Measurements from ENCODE around the gene POLE.

The POLE gene

GRCh38 chr12:132629330-132629729 lies 57.8 kb downstream of the POLE start:
- DNase-seq (ENCODE audit: low read depth in 2 of 2), result no peak

- no peak for DNase-seq (ENCODE audit: low read depth in 2 of 2)
These were observed 61.3 kb downstream of the POLE start for GRCh38 chr12:132625731-132626430.

GRCh38 chr12:132624910-132625630 lies 62.1 kb downstream of the POLE start:
- no peak for DNase-seq (ENCODE audit: low read depth in 2 of 2)

GRCh38 chr12:132624186-132624855 lies 62.8 kb downstream of the POLE start:
- no peak for DNase-seq (ENCODE audit: low read depth in 2 of 2)

GRCh38 chr12:132623072-132623869 lies 63.9 kb downstream of the POLE start:
- no peak for DNase-seq (ENCODE audit: low read depth in 2 of 2)

GRCh38 chr12:132622437-132623071 lies 64.6 kb downstream of the POLE start:
- no peak for DNase-seq (ENCODE audit: low read depth in 2 of 2)

GRCh38 chr12:132621657-132622435 lies 65.3 kb downstream of the POLE start:
- DNase-seq (ENCODE audit: low read depth in 2 of 2), result no peak

- DNase-seq (ENCODE audit: low read depth in 2 of 2), result no peak
These were observed 66.1 kb downstream of the POLE start for GRCh38 chr12:132620899-132621656.

GRCh38 chr12:132620113-132620898 lies 66.8 kb downstream of the POLE start:
- DNase-seq (ENCODE audit: low read depth in 2 of 2), result no peak

- no peak for DNase-seq (ENCODE audit: low read depth in 2 of 2)
These were observed 67.6 kb downstream of the POLE start for GRCh38 chr12:132619386-132620112.

- DNase-seq (ENCODE audit: low read depth in 2 of 2), result no peak
These were observed 68.1 kb downstream of the POLE start for GRCh38 chr12:132619071-132619385.

GRCh38 chr12:132618683-132619043 lies 68.5 kb downstream of the POLE start, which contains the start of gene P2RX2:
P2RX2 (plus strand) TSS chr12:132618776; CDS start chr12:132618817, 41 bp downstream.
- no peak for DNase-seq (ENCODE audit: low read depth in 2 of 2)

- DNase-seq (ENCODE audit: low read depth in 2 of 2), result no peak
These were observed 69.1 kb downstream of the POLE start for GRCh38 chr12:132617822-132618682.

- DNase-seq (ENCODE audit: low read depth in 2 of 2), result no peak
These were observed 69.9 kb downstream of the POLE start for GRCh38 chr12:132617135-132617701.

- no peak for DNase-seq (ENCODE audit: low read depth in 2 of 2)
These were observed 71.5 kb downstream of the POLE start for GRCh38 chr12:132615579-132616038.

GRCh38 chr12:132614861-132615578 lies 72.1 kb downstream of the POLE start:
- peak; percentile 65 for DNase-seq (ENCODE audit: low read depth in 2 of 2)
